BE2C (cell line): ENCODE results near the gene SUPT3H.

Source experiments
- DNase-seq: peaks from one replicate; pipeline ENCODE4 v3.0.0-alpha.2; 2020
- H3K27me3 ChIP-seq: fragments of 250-450 bp; sonication (Bioruptor Pico); 2 replicates; pipeline ENCODE4 v1.5.1; 2020; ENCODE audit warnings: mild to moderate bottlenecking
- H3K36me3 ChIP-seq: fragments of 250-450 bp; sonication (Bioruptor Pico); 2 replicates; pipeline ENCODE4 v1.5.1; 2020; ENCODE audit warnings: mild to moderate bottlenecking
- H3K4me1 ChIP-seq: fragments of 250-450 bp; sonication (Bioruptor Pico); 2 replicates; pipeline ENCODE4 v1.5.1; 2020
- H3K4me3 ChIP-seq: 2 replicates; pipeline ENCODE4 v1.5.1; 2011; ENCODE audit warnings: low read depth, low read length
- H3K9me3 ChIP-seq: fragments of 250-450 bp; sonication (Bioruptor Pico); 2 replicates; pipeline ENCODE4 v1.5.1; 2020
- CTCF ChIP-seq: IDR thresholded peaks from 2 replicates; pipeline ENCODE4 v1.5.1; 2012; ENCODE audit warnings: mild to moderate bottlenecking, low read depth, low read length

Gene SUPT3H

GRCh38 chr6:45378334-45378926, 696 bp upstream of the SUPT3H start:
- TF ChIP-seq CTCF = no peak

GRCh38 chr6:45377043-45377553, 636 bp downstream of the SUPT3H start:
- no peak for DNase-seq
- TF ChIP-seq CTCF = no peak
- Histone ChIP-seq H3K4me1 (peaks cover 4% of the 10 kb centered on the region), H3K4me3 (peak overlapping the region; percentile 97), H3K36me3 (no peaks in the 10 kb centered on the region), H3K27me3 (no peaks in the 10 kb centered on the region), H3K9me3 (no peaks in the 10 kb centered on the region)

More at GRCh38 chr6:45378334-45378926, 696 bp upstream of the SUPT3H start:
- Histone ChIP-seq H3K4me3 (peak overlapping the region; percentile 97), H3K27me3 (no peaks in the 10 kb centered on the region), H3K4me1 (peaks cover 4% of the 10 kb centered on the region), H3K9me3 (no peaks in the 10 kb centered on the region), H3K36me3 (no peaks in the 10 kb centered on the region)
- no peak for DNase-seq

GRCh38 chr6:45376310-45377042, 1.3 kb downstream of the SUPT3H start:
- no peak for TF ChIP-seq CTCF
- Histone ChIP-seq H3K4me1 (peaks cover 4% of the 10 kb centered on the region), H3K27me3 (no peaks in the 10 kb centered on the region), H3K9me3 (no peaks in the 10 kb centered on the region), H3K4me3 (peak overlapping the region; percentile 97), H3K36me3 (no peaks in the 10 kb centered on the region)
- DNase-seq = no peak

- no peaks in the 10 kb centered on the region for H3K9me3 ChIP-seq
- DNase-seq = no peak
Measured at GRCh38 chr6:45375449-45375848, 2.3 kb downstream of the SUPT3H start.

GRCh38 chr6:45371924-45372573, 5.7 kb downstream of the SUPT3H start:
- no peak for DNase-seq
- no peaks in the 10 kb centered on the region for H3K27me3 ChIP-seq
- no peaks in the 10 kb centered on the region for H3K9me3 ChIP-seq
- H3K4me3 ChIP-seq = no peak overlapping the region
- TF ChIP-seq CTCF = no peak
- H3K36me3 ChIP-seq = no peaks in the 10 kb centered on the region
- H3K4me1 ChIP-seq = peaks cover 4% of the 10 kb centered on the region

More at GRCh38 chr6:45375449-45375848, 2.3 kb downstream of the SUPT3H start:
- no peak for TF ChIP-seq CTCF
- no peaks in the 10 kb centered on the region for H3K27me3 ChIP-seq
- no peaks in the 10 kb centered on the region for H3K36me3 ChIP-seq
- H3K4me3 ChIP-seq = no peak overlapping the region
- H3K4me1 ChIP-seq = peaks cover 4% of the 10 kb centered on the region
